ENCODE measurements around the gene CAPZA2. TPM values are rescaled to one million over a fixed set of nuclear protein-coding genes. Genes with fewer than 3 reads are reported as not detected.

The CAPZA2 gene
- polyA plus RNA-seq, 1 experiment: 188 TPM

DNA sequence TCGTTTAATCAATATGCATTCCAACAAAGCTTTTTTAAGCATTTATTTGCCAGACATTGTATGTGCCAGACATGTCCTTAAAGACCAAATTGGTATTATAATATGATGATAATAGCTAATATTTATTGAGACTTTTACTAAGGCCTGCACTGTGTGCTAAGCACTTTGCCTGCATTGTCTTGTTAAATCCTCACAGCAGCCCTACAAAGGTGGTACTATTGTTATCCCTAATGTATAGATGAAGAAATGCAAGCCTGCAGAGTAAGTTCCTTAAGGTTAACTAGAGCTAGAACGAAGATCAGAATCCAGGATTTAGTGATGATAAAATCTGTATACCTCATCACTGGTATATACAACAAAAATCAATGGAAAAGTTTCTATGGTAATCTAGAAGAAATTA, 5.3 kb upstream of the CAPZA2 start:
- CTCF ChIA-PET: no interaction called here
- Histone ChIP-seq H3K9me3 (ENCODE audit: control insufficient read depth, insufficient read depth, low read length) (no peaks in the 10 kb centered on the region), H3K27me3 (ENCODE audit: control insufficient read depth, insufficient read depth, low read length) (no peaks in the 10 kb centered on the region), H3K4me3 (ENCODE audit: low read depth, low read length) (no peak overlapping the region), H3K27ac (ENCODE audit: low read depth, low read length) (no peak overlapping the region)
- TF ChIP-seq, protein P1, sequence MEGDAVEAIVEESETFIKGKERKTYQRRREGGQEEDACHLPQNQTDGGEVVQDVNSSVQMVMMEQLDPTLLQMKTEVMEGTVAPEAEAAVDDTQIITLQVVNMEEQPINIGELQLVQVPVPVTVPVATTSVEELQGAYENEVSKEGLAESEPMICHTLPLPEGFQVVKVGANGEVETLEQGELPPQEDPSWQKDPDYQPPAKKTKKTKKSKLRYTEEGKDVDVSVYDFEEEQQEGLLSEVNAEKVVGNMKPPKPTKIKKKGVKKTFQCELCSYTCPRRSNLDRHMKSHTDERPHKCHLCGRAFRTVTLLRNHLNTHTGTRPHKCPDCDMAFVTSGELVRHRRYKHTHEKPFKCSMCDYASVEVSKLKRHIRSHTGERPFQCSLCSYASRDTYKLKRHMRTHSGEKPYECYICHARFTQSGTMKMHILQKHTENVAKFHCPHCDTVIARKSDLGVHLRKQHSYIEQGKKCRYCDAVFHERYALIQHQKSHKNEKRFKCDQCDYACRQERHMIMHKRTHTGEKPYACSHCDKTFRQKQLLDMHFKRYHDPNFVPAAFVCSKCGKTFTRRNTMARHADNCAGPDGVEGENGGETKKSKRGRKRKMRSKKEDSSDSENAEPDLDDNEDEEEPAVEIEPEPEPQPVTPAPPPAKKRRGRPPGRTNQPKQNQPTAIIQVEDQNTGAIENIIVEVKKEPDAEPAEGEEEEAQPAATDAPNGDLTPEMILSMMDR (IDR thresholded peaks at IDR 0.05; ENCODE audit: low read depth, low read length): no peak
- DNase-seq (ENCODE audit: low read depth, low spot score): no peak
- POLR2A ChIA-PET: no interaction called here

DNA sequence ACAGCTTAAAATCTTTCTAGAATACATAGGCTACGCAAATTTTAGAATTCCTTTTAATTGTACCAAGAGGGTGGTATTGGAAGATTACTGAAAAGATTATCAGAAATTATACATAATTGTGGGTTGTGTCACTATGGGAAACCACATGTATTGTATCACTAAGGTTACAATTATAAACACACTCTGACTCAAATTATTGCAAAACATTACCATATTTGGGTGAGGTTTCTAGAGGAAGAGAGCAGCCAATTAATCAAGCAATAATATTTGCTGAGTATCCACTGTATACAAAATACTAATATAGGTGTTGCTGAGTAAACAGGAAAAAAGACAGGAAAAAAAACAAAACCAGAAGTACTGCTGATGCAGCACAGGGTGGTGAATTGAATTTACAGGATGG, 3.1 kb upstream of the CAPZA2 start:
- ChIA-PET CTCF (no interaction called here), POLR2A (no interaction called here)
- TF ChIP-seq, protein P1 (IDR thresholded peaks at IDR 0.05; ENCODE audit: low read depth, low read length): no peak
- Histone ChIP-seq H3K4me3 (ENCODE audit: low read depth, low read length) (no peak overlapping the region), H3K27me3 (ENCODE audit: control insufficient read depth, insufficient read depth, low read length) (no peaks in the 10 kb centered on the region), H3K9me3 (ENCODE audit: control insufficient read depth, insufficient read depth, low read length) (no peaks in the 10 kb centered on the region), H3K27ac (ENCODE audit: low read depth, low read length) (no peak overlapping the region)
- peak; percentile 26 for DNase-seq (ENCODE audit: low read depth, low spot score)

DNA sequence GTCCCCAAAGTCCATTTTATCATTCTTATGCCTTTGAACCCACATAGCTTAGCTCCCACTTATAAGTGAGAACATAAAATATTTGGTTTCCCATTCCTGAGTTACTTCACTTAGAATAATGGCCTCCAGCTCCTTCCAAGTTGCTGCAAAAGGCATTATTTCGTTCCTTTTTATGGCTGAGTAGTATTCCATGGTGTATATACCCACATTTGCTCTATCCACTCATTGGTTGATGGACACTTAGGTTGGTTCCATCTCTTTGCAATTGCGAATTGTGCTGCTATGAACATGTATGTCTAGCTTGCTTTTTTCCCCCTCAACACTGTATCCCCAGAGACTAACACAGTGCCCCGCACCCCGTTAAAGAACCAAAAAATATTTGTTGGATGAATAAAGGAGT, 670 bp upstream of the CAPZA2 start:
- H3K27ac ChIP-seq (ENCODE audit: low read depth, low read length): no peak overlapping the region
- ChIA-PET POLR2A (no interaction called here), CTCF (interaction anchor here (1.2 kb wide), 1 partner anchor 270 kb away, joined by 5 read pairs; no protein-coding TSS in a partner anchor)
- TF ChIP-seq, protein P1 (IDR thresholded peaks at IDR 0.05; ENCODE audit: low read depth, low read length): no peak
- no peak for DNase-seq (ENCODE audit: low read depth, low spot score)
- H3K4me3 ChIP-seq (ENCODE audit: low read depth, low read length): no peak overlapping the region
- H3K27me3 ChIP-seq (ENCODE audit: control insufficient read depth, insufficient read depth, low read length): no peaks in the 10 kb centered on the region
- no peaks in the 10 kb centered on the region for H3K9me3 ChIP-seq (ENCODE audit: control insufficient read depth, insufficient read depth, low read length)

DNA sequence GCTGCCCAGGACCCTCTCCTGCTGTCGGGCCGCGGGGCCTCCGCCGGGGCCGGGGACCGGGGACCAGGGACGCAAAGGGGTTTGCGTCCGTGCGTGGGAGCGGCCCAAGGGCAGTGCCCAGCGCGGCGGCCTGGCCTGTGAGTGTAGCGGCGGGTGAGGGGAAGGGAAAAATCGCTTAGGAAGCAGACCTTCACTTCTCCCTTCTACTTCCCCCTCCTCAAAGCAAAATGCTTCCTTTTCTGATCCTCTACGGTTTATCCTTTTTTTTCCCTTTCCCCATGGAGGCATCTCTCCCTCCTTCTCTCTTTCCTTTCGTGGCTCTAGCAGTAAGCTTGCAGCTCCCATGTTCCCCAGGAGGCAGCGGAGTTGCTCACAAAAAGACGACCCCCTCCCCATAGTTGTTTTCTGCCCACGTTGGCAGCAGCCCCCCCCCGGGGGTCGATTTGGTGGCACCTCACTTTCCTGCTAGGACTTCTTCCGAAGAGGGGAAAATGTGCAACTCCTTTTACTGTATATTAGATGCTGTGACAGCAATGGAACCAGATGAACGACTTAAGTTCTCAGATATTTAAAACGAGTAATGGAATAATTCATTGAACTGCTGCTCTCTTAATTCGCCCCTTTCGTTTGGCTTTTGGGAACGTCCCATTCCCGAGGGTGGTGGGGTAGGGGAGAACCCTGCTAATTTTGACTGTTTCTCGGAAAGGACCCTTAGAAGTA, 724 bp downstream of the CAPZA2 start:
- DNase-seq (ENCODE audit: low read depth, low spot score): no peak
- Histone ChIP-seq H3K9me3 (ENCODE audit: control insufficient read depth, insufficient read depth, low read length) (no peaks in the 10 kb centered on the region), H3K4me3 (ENCODE audit: low read depth, low read length) (peak overlapping the region; percentile 81), H3K27ac (ENCODE audit: low read depth, low read length) (peak overlapping the region; percentile 59), H3K27me3 (ENCODE audit: control insufficient read depth, insufficient read depth, low read length) (no peaks in the 10 kb centered on the region)
- ChIA-PET CTCF (no interaction called here), POLR2A (interaction anchor here (0.7 kb wide), 2 partner anchors 187 to 337 kb away, joined by 3 read pairs; no protein-coding TSS in a partner anchor)
- TF ChIP-seq, protein P1 (IDR thresholded peaks at IDR 0.05; ENCODE audit: low read depth, low read length): 0 out of 2 replicates have a peak, but pooled peaks have one; percentile 13

DNA sequence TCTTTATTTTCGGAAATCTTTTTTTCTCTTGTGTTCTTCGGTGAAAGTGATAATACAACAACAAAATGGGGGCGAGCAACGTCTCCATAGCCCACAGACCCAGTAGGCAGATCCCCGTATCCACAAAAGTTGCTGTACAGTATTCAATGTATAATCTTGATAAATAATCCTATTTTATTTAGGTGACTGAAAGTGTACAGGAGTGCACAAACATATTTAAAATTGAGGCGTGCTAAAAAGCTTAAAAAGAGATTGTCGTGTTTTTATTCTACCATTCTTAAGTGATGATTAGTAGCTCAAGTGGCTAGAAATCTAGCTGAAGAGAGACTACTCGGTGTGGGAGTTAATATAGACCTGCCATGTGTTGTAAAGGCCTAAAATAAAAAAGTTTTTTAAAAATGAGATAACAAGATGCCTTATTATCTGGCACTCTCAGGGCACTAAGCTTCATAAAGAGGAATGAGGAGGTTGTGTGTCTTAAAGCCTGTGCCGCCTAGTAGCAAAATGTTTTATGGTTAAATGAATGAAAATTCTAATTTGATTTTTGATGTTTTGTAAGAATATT, 1.6 kb downstream of the CAPZA2 start:
- DNase-seq (ENCODE audit: low read depth, low spot score): no peak
- TF ChIP-seq, protein P1 (IDR thresholded peaks at IDR 0.05; ENCODE audit: low read depth, low read length): no peak
- peak overlapping the region; percentile 81 for H3K4me3 ChIP-seq (ENCODE audit: low read depth, low read length)
- H3K9me3 ChIP-seq (ENCODE audit: control insufficient read depth, insufficient read depth, low read length): no peaks in the 10 kb centered on the region
- H3K27ac ChIP-seq (ENCODE audit: low read depth, low read length): no peak overlapping the region
- CTCF ChIA-PET: no interaction called here
- POLR2A ChIA-PET: no interaction called here
- H3K27me3 ChIP-seq (ENCODE audit: control insufficient read depth, insufficient read depth, low read length): no peaks in the 10 kb centered on the region
